Panc1 (cell line): Measurements from ENCODE around the gene PFN4. TPM values are rescaled to one million over a fixed set of nuclear protein-coding genes. Genes with fewer than 3 reads are reported as not detected.

ENCODE experiments used
- ATAC-seq: fragments of 200-7000 bp; cut with Tn5 transposase; 2 replicates; pipeline ENCODE4 v1.9.1; 2020; ENCODE audit warnings: mild to moderate bottlenecking, moderate library complexity
- BruUV-seq: library from RNA; stranded (reverse); fragments of 400-500 nt; replicated peaks from 2 replicates; lab custom pipeline; 2021; lab: Mats Ljungman, UMichigan
- CTCF ChIA-PET: fragments of 300-600 bp; sonication (Branson Sonifier 250); formaldehyde crosslinking; loops from one replicate; lab custom pipeline; 2022; ENCODE audit warnings: antibody characterized with exemption; lab: Charles Lee
- POLR2A ChIA-PET: fragments of 300-600 bp; sonication (Branson Sonifier 250); formaldehyde crosslinking; loops from one replicate; lab custom pipeline; 2022; ENCODE audit warnings: antibody characterized with exemption; lab: Charles Lee
- DNase-seq: peaks from one replicate; pipeline ENCODE4 v3.0.0-alpha.2; 2010; ENCODE audit warnings: low read depth, low spot score
- H3K27ac ChIP-seq: 2 replicates; pipeline ENCODE4 v1.5.1; 2011; ENCODE audit warnings: mild to moderate bottlenecking, low read length, inconsistent platforms
- H3K27me3 ChIP-seq: fragments of 200-500 bp; sonication (Bioruptor generic); 2 replicates; pipeline ENCODE4 v1.6.0; 2014; ENCODE audit warnings: low read length, inconsistent platforms; ENCODE audit not compliant: control insufficient read depth, insufficient read depth
- H3K36me3 ChIP-seq: fragments of 200-500 bp; sonication (Bioruptor generic); 2 replicates; pipeline ENCODE4 v1.5.1; 2014; ENCODE audit warnings: inconsistent platforms, mild to moderate bottlenecking, low read length, moderate library complexity; ENCODE audit not compliant: control insufficient read depth, insufficient read depth
- H3K4me1 ChIP-seq: 2 replicates; pipeline ENCODE4 v1.5.1; 2011; ENCODE audit warnings: inconsistent platforms, mild to moderate bottlenecking, low read length, moderate library complexity; ENCODE audit not compliant: control insufficient read depth, insufficient read depth
- H3K4me3 ChIP-seq, 2 experiments: 2 replicates each; pipeline ENCODE4 v1.5.1; 2011 to 2012; ENCODE audit warnings: low read depth in 2 of 2, low read length in 2 of 2, mild to moderate bottlenecking in 2 of 2, inconsistent platforms in 1 of 2, moderate library complexity in 1 of 2
- H3K9me3 ChIP-seq: fragments of 200-500 bp; sonication (Bioruptor generic); 2 replicates; pipeline ENCODE4 v1.5.1; 2014; ENCODE audit warnings: low read depth, mild to moderate bottlenecking, inconsistent platforms, low read length, moderate library complexity; ENCODE audit not compliant: control insufficient read depth, insufficient read depth
- CTCF ChIP-seq: fragments of 450-650 bp; IDR thresholded peaks from 2 replicates; pipeline ENCODE4 v1.5.1; 2017; ENCODE audit warnings: mild to moderate bottlenecking
- POLR2AphosphoS5 ChIP-seq: IDR thresholded peaks from 2 replicates; pipeline ENCODE4 v1.6.1; 2012; ENCODE audit warnings: mild to moderate bottlenecking, low read depth, low read length, moderate library complexity
- REST ChIP-seq, 2 experiments: IDR thresholded peaks; 2 replicates each; pipeline ENCODE4 v1.6.1; 2011 to 2012; ENCODE audit warnings: low read depth in 2 of 2, control low read depth in 1 of 2, low read length in 1 of 2, mild to moderate bottlenecking in 1 of 2, moderate library complexity in 1 of 2; ENCODE audit not compliant: insufficient read depth in 1 of 2
- SIN3A ChIP-seq: IDR thresholded peaks from 2 replicates; pipeline ENCODE4 v1.6.1; 2012; ENCODE audit warnings: low read depth, mild to moderate bottlenecking, low read length, moderate library complexity, borderline replicate concordance; ENCODE audit not compliant: insufficient read depth
- TCF7L2 ChIP-seq: IDR thresholded peaks from 2 replicates; pipeline ENCODE4 v1.6.1; 2011; ENCODE audit warnings: mild to moderate bottlenecking, low read depth, low read length, inconsistent platforms
- in situ Hi-C: cut with HindIII; loops from 2 replicates; pipeline ENCODE4 v1.10.0; 2016; ENCODE audit warnings: low sequenced_read_pairs, low pct_unique_long_range_greater_than_20kb
- intact Hi-C: fragments of 100-400 bp; cut with micrococcal nuclease; formaldehyde crosslinking; loops from one replicate; pipeline ENCODE4 v1.10.0; 2022; ENCODE audit not compliant: unreplicated experiment
- total RNA-seq: library from RNA; stranded (reverse); gene quantifications from one replicate; pipeline ENCODE4 v1.2.1, GENCODE V29; 2021; ENCODE audit not compliant: unreplicated experiment

PFN4 gene
- total RNA-seq, 1 experiment from 2014 or later, result 1.3 TPM

GRCh38 chr2:24107336-24107735 is 15.8 kb downstream of the PFN4 start:
- no peaks in the 10 kb centered on the region for H3K36me3 ChIP-seq
- no peak for ATAC-seq
- no peak overlapping the region for H3K4me3 ChIP-seq
- intact Hi-C loops (no loop called here), in situ Hi-C loops (no loop called here)
- no peaks in the 10 kb centered on the region for H3K9me3 ChIP-seq
- ChIA-PET CTCF (interaction anchor here (0.6 kb wide), 1 partner anchor 17 kb away, joined by 3 read pairs; no protein-coding TSS in a partner anchor), POLR2A (no interaction called here)
- DNase-seq, result no peak
- no peaks in the 10 kb centered on the region for H3K4me1 ChIP-seq
- no peaks in the 10 kb centered on the region for H3K27me3 ChIP-seq
- TF ChIP-seq CTCF (no peak), POLR2AphosphoS5 (no peak), SIN3A (no peak), REST (IDR thresholded peaks at IDR 0.05; ENCODE audit: insufficient read depth in 1 of 2, low read depth in 2 of 2, low read length in 1 of 2) (no peak), TCF7L2 (no peak)
- H3K27ac ChIP-seq, result no peak overlapping the region
- no TSS peak for BruUV-seq

- ATAC-seq (no peak), DNase-seq (no peak)
- H3K9me3 ChIP-seq, result no peaks in the 10 kb centered on the region
- no peak overlapping the region for H3K27ac ChIP-seq
- H3K36me3 ChIP-seq, result no peaks in the 10 kb centered on the region
- H3K4me1 ChIP-seq, result no peaks in the 10 kb centered on the region
- no TSS peak for BruUV-seq
- intact Hi-C loops, result no loop called here
- no peaks in the 10 kb centered on the region for H3K27me3 ChIP-seq
- in situ Hi-C loops, result no loop called here
- H3K4me3 ChIP-seq, result no peak overlapping the region
- no peak for TF ChIP-seq SIN3A
- TF ChIP-seq POLR2AphosphoS5, result no peak
- TF ChIP-seq REST (IDR thresholded peaks at IDR 0.05; ENCODE audit: insufficient read depth in 1 of 2, low read depth in 2 of 2, low read length in 1 of 2), result no peak
- TF ChIP-seq CTCF, result no peak
- no peak for TF ChIP-seq TCF7L2
- CTCF ChIA-PET, result interaction anchor here (0.6 kb wide), 1 partner anchor 17 kb away, joined by 3 read pairs; no protein-coding TSS in a partner anchor
- POLR2A ChIA-PET, result no interaction called here
These were observed 16.3 kb downstream of the PFN4 start for GRCh38 chr2:24106786-24107185.
